ENCODE data around the gene PLCH1.

DNA sequence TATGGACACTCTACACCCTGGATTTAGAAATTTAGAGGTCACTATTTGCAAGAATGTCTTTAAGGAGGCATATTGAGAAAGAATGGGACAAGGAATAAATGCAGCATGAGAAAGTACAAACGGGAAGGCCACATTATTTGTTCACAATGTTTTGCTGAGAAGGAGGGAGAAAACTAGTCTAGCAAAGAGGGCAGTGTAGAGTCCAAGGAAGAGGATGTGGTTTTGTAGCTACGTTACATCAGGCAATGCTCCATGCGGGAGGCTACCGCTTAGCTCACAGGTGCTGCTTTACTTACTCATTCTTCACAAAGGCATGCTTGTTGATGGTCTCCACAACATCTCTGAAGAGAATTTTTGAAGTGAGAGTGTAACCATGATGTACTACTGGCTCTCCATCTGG, 191.1 kb downstream of the PLCH1 start:
- no peak for TF ChIP-seq POLR2AphosphoS5 (IDR thresholded peaks at IDR 0.05; ENCODE audit: low read depth, low read length)
- TF ChIP-seq TAF1 (IDR thresholded peaks at IDR 0.05; ENCODE audit: borderline replicate concordance, insufficient read depth, low read length) = no peak
- no peak for TF ChIP-seq SIN3A (IDR thresholded peaks at IDR 0.05; ENCODE audit: borderline replicate concordance, insufficient read depth, low read length)
- TF ChIP-seq, protein P1, sequence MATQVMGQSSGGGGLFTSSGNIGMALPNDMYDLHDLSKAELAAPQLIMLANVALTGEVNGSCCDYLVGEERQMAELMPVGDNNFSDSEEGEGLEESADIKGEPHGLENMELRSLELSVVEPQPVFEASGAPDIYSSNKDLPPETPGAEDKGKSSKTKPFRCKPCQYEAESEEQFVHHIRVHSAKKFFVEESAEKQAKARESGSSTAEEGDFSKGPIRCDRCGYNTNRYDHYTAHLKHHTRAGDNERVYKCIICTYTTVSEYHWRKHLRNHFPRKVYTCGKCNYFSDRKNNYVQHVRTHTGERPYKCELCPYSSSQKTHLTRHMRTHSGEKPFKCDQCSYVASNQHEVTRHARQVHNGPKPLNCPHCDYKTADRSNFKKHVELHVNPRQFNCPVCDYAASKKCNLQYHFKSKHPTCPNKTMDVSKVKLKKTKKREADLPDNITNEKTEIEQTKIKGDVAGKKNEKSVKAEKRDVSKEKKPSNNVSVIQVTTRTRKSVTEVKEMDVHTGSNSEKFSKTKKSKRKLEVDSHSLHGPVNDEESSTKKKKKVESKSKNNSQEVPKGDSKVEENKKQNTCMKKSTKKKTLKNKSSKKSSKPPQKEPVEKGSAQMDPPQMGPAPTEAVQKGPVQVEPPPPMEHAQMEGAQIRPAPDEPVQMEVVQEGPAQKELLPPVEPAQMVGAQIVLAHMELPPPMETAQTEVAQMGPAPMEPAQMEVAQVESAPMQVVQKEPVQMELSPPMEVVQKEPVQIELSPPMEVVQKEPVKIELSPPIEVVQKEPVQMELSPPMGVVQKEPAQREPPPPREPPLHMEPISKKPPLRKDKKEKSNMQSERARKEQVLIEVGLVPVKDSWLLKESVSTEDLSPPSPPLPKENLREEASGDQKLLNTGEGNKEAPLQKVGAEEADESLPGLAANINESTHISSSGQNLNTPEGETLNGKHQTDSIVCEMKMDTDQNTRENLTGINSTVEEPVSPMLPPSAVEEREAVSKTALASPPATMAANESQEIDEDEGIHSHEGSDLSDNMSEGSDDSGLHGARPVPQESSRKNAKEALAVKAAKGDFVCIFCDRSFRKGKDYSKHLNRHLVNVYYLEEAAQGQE (IDR thresholded peaks at IDR 0.05; ENCODE audit: insufficient read depth in 1 of 2, low read depth in 2 of 2, low read length in 2 of 2) = no peak
